IMR-90 (cell line): ENCODE results near the gene KLHL36. TPM values are rescaled to one million over a fixed set of nuclear protein-coding genes. Genes with fewer than 3 reads are reported as not detected.

Experiments
- ATAC-seq: fragments of 200-7000 bp; cut with Tn5 transposase; 2 replicates; pipeline ENCODE4 v1.9.1; 2020; ENCODE audit warnings: low read depth, mild to moderate bottlenecking, moderate library complexity
- BruUV-seq: library from RNA; stranded (reverse); fragments of 400-500 nt; replicated peaks from 2 replicates; lab custom pipeline; 2021; lab: Mats Ljungman, UMichigan
- CTCF ChIA-PET: fragments of 300-600 bp; formaldehyde crosslinking; extraction: SDS; loops from one replicate; lab custom pipeline; 2021; ENCODE audit warnings: antibody characterized with exemption; lab: Yijun Ruan, JAX
- POLR2A ChIA-PET: fragments of 300-600 bp; sonication (Branson Sonifier 250); formaldehyde crosslinking; loops from one replicate; lab custom pipeline; 2022; ENCODE audit warnings: antibody characterized with exemption; ENCODE audit not compliant: unreplicated experiment; lab: Charles Lee
- DNase-seq: peaks from one replicate; pipeline ENCODE4 v3.0.0; 2013
- H2AFZ ChIP-seq: replicated peaks from 2 replicates; pipeline ENCODE3; 2013; ENCODE audit warnings: low read length, mild to moderate bottlenecking; ENCODE audit not compliant: poor library complexity
- H2AK5ac ChIP-seq: 2 replicates; pipeline ENCODE4 v1.6.1; 2013; ENCODE audit warnings: low read depth, low read length, inconsistent platforms
- H2AK9ac ChIP-seq: replicated peaks from 2 replicates; pipeline ENCODE3; 2013; ENCODE audit warnings: mild to moderate bottlenecking, low read depth, low read length, moderate library complexity; ENCODE audit not compliant: poor library complexity
- H2BK120ac ChIP-seq: 2 replicates; pipeline ENCODE4 v1.6.1; 2013; ENCODE audit warnings: low read depth, low read length, inconsistent platforms
- H2BK15ac ChIP-seq: 3 replicates; pipeline ENCODE4 v1.6.1; 2013; ENCODE audit warnings: low read depth, low read length, inconsistent platforms
- H2BK20ac ChIP-seq: 2 replicates; pipeline ENCODE4 v1.6.1; 2013; ENCODE audit warnings: low read depth, mild to moderate bottlenecking, inconsistent platforms, low read length, moderate library complexity
- H2BK5ac ChIP-seq: 2 replicates; pipeline ENCODE4 v1.6.1; 2013; ENCODE audit warnings: mild to moderate bottlenecking, low read depth, low read length, inconsistent platforms; ENCODE audit not compliant: poor library complexity, severe bottlenecking
- H3K14ac ChIP-seq: replicated peaks from 2 replicates; pipeline ENCODE4 v1.6.1; 2013; ENCODE audit warnings: low read depth, low read length, inconsistent platforms
- H3K18ac ChIP-seq: 2 replicates; pipeline ENCODE4 v1.6.1; 2013; ENCODE audit warnings: low read depth, low read length, control low read depth
- H3K23ac ChIP-seq: 2 replicates; pipeline ENCODE4 v1.6.1; 2013; ENCODE audit warnings: low read depth, low read length, inconsistent platforms
- H3K27ac ChIP-seq: 2 replicates; pipeline ENCODE4 v1.5.1; 2013; ENCODE audit warnings: mild to moderate bottlenecking, control low read depth, low read length; ENCODE audit not compliant: insufficient read depth
- H3K27me3 ChIP-seq: 2 replicates; pipeline ENCODE4 v1.6.1; 2013; ENCODE audit warnings: low read length; ENCODE audit not compliant: control insufficient read depth, insufficient read depth
- H3K36me3 ChIP-seq: 2 replicates; pipeline ENCODE4 v1.6.1; 2013; ENCODE audit warnings: low read length, mixed read lengths; ENCODE audit not compliant: control insufficient read depth, insufficient read depth
- H3K4ac ChIP-seq: 2 replicates; pipeline ENCODE4 v1.6.1; 2013; ENCODE audit warnings: low read depth, low read length, inconsistent platforms
- H3K4me1 ChIP-seq: 2 replicates; pipeline ENCODE4 v1.6.1; 2013; ENCODE audit warnings: low read length, mixed read lengths; ENCODE audit not compliant: control insufficient read depth, insufficient read depth
- H3K4me2 ChIP-seq: 2 replicates; pipeline ENCODE4 v1.6.1; 2013; ENCODE audit warnings: low read depth, mild to moderate bottlenecking, control low read depth, low read length, moderate library complexity
- H3K4me3 ChIP-seq: 2 replicates; pipeline ENCODE4 v1.5.1; 2013; ENCODE audit warnings: low read depth, mild to moderate bottlenecking, control low read depth, low read length, moderate library complexity; ENCODE audit not compliant: insufficient read depth
- H3K56ac ChIP-seq: 2 replicates; pipeline ENCODE4 v1.6.1; 2013; ENCODE audit warnings: low read length, inconsistent platforms; ENCODE audit not compliant: insufficient read depth; ENCODE audit errors: extremely low read depth
- H3K79me1 ChIP-seq, 2 experiments: 2 replicates each; pipeline ENCODE4 v1.6.1; 2013; ENCODE audit warnings: low read length in 2 of 2, inconsistent platforms in 1 of 2, low read depth in 1 of 2
- H3K9ac ChIP-seq: 2 replicates; pipeline ENCODE4 v1.6.1; 2013; ENCODE audit warnings: low read depth, low read length, control low read depth
- H3K9me1 ChIP-seq: 2 replicates; pipeline ENCODE4 v1.6.1; 2013; ENCODE audit warnings: low read length, inconsistent platforms; ENCODE audit not compliant: insufficient read depth
- H3K9me3 ChIP-seq: 2 replicates; pipeline ENCODE4 v1.6.1; 2013; ENCODE audit warnings: low read length; ENCODE audit not compliant: control insufficient read depth, insufficient read depth
- H4K20me1 ChIP-seq: 2 replicates; pipeline ENCODE4 v1.6.1; 2013; ENCODE audit warnings: low read length, inconsistent platforms; ENCODE audit not compliant: insufficient read depth
- H4K5ac ChIP-seq: 2 replicates; pipeline ENCODE4 v1.6.1; 2013; ENCODE audit warnings: mild to moderate bottlenecking, low read depth, low read length, control low read depth
- H4K8ac ChIP-seq, 2 experiments: 2 replicates each; pipeline ENCODE4 v1.6.1; 2013; ENCODE audit warnings: low read depth in 2 of 2, low read length in 2 of 2, control low read depth in 1 of 2, inconsistent platforms in 1 of 2
- H4K91ac ChIP-seq: 2 replicates; pipeline ENCODE4 v1.6.1; 2013; ENCODE audit warnings: low read depth, low read length, inconsistent platforms; ENCODE audit not compliant: insufficient read depth
- CTCF ChIP-seq: conservative IDR thresholded peaks from 2 replicates; pipeline ENCODE4 v1.5.1; 2012; ENCODE audit warnings: mild to moderate bottlenecking, low read depth, low read length, improper control_type of control experiment
- FOS ChIP-seq: fragments of 150-350 bp; IDR thresholded peaks from 2 replicates; pipeline ENCODE4 v1.6.1; 2016; ENCODE audit warnings: low read depth, low read length
- MAFK ChIP-seq: IDR thresholded peaks from 2 replicates; pipeline ENCODE4 v1.6.1; 2012; ENCODE audit warnings: low read depth, low read length, improper control_type of control experiment
- MAZ ChIP-seq: IDR thresholded peaks from 2 replicates; pipeline ENCODE4 v1.6.1; 2012; ENCODE audit warnings: low read depth, mild to moderate bottlenecking, low read length, improper control_type of control experiment, moderate library complexity, borderline replicate concordance
- POLR2A ChIP-seq: IDR thresholded peaks from 2 replicates; pipeline ENCODE4 v1.6.1; 2012; ENCODE audit warnings: mild to moderate bottlenecking, low read depth, low read length
- RFX5 ChIP-seq: IDR thresholded peaks from 2 replicates; pipeline ENCODE4 v1.8.0; 2012; ENCODE audit warnings: low read depth, mild to moderate bottlenecking, low read length, moderate library complexity
- SMC3 ChIP-seq: fragments of 150-350 bp; IDR thresholded peaks from 2 replicates; pipeline ENCODE4 v1.6.1; 2016; ENCODE audit warnings: low read depth, mild to moderate bottlenecking, antibody characterized with exemption, low read length, moderate library complexity
- WGBS, 2 experiments: methylation state at CpG; one replicate each; pipeline versions ENCODE4 v1.1.5 to v1.1.7; 2013; ENCODE audit warnings: missing lambda C conversion rate in 2 of 2; ENCODE audit not compliant: insufficient read length in 1 of 2; ENCODE audit errors: extremely low coverage in 2 of 2; 5-methylcytosine and 5-hydroxymethylcytosine counted together
- dilution Hi-C: fragments of 300-500 bp; cut with HindIII; formaldehyde crosslinking; loops from one replicate; pipeline ENCODE4 v1.14.3; 2018; ENCODE audit warnings: low sequenced_read_pairs; ENCODE audit not compliant: unreplicated experiment
- in situ Hi-C: fragments of 300-500 bp; cut with MboI; formaldehyde crosslinking; loops from 3 replicates; pipeline ENCODE4 v1.14.3; 2019; ENCODE audit warnings: low sequenced_read_pairs, inconsistent platforms, mixed read lengths
- intact Hi-C: fragments of 100-400 bp; cut with micrococcal nuclease; formaldehyde crosslinking; loops from 2 replicates; pipeline ENCODE4 v1.10.0; 2022
- polyA plus RNA-seq, 3 experiments: library from polyadenylated mRNA; depleted of rRNA; stranded (reverse); fragments of >200 nt; gene quantifications; 2 replicates each; pipeline ENCODE4 v1.2.3, GENCODE V29; 2012; ENCODE audit warnings: low replicate concordance in 1 of 3
- total RNA-seq: library from RNA; depleted of rRNA; stranded (reverse); fragments of >200 nt; gene quantifications from 2 replicates; pipeline ENCODE4 v1.2.3, GENCODE V29; 2012

Gene KLHL36
- total and polyA plus RNA-seq, 2 of the 4 experiments (the other 2 are of a cell fraction), result 45.9 to 46.3 TPM

GRCh38 chr16:84657229-84657837, 9.0 kb downstream of the KLHL36 start:
- Histone ChIP-seq H3K9ac (no peak overlapping the region), H3K14ac (no peak overlapping the region), H3K9me1 (peaks cover 17% of the 10 kb centered on the region), H2AK9ac (no peak overlapping the region), H2AFZ (no peak overlapping the region), H4K8ac (no peak overlapping the region), H3K27ac (no peak overlapping the region), H2BK120ac (no peak overlapping the region), H3K4me2 (no peak overlapping the region), H3K9me3 (no peaks in the 10 kb centered on the region), H2BK15ac (no peak overlapping the region), H3K4me1 (peaks cover 2% of the 10 kb centered on the region), H2BK5ac (no peak overlapping the region), H3K79me1 (peaks cover 40 to 81% of the 10 kb centered on the region in 2 experiments), H3K56ac (no peak overlapping the region), H3K36me3 (peaks cover 66% of the 10 kb centered on the region), H4K20me1 (peaks cover 32% of the 10 kb centered on the region), H4K5ac (no peak overlapping the region), H2AK5ac (no peak overlapping the region), H2BK20ac (no peak overlapping the region), H3K18ac (no peak overlapping the region), H3K27me3 (no peaks in the 10 kb centered on the region), H4K91ac (no peak overlapping the region), H3K4ac (no peak overlapping the region), H3K23ac (no peak overlapping the region), H3K4me3 (no peak overlapping the region)
- TSS peak; percentile 43 for BruUV-seq
- ATAC-seq (no peak), DNase-seq (no peak)
- ChIA-PET CTCF (no interaction called here), POLR2A (no interaction called here)
- TF ChIP-seq RFX5 (no peak), SMC3 (no peak), MAFK (no peak), MAZ (no peak), FOS (no peak), CTCF (no peak), POLR2A (no peak)
- intact Hi-C loops, result no loop called here
- in situ Hi-C loops, result no loop called here
- whole genome bisulfite sequencing, 2 experiments, result 96% methylated on average over 39 of the region's 50 CpGs; no CpG with 5 or more reads in 1 of the 2 experiments
- dilution Hi-C loops, result no loop called here
